Glomerular visceral epithelial cell (primary cell): ENCODE measurements around the gene FGF3.

Experiments
- DNase-seq: peaks from one replicate; pipeline ENCODE4 v3.0.0-alpha.2; 2016; ENCODE audit errors: extremely low spot score

Gene FGF3

GRCh38 chr11:69825037-69825834 lies 6.0 kb upstream of the FGF3 start:
- DNase-seq, result no peak

DNA sequence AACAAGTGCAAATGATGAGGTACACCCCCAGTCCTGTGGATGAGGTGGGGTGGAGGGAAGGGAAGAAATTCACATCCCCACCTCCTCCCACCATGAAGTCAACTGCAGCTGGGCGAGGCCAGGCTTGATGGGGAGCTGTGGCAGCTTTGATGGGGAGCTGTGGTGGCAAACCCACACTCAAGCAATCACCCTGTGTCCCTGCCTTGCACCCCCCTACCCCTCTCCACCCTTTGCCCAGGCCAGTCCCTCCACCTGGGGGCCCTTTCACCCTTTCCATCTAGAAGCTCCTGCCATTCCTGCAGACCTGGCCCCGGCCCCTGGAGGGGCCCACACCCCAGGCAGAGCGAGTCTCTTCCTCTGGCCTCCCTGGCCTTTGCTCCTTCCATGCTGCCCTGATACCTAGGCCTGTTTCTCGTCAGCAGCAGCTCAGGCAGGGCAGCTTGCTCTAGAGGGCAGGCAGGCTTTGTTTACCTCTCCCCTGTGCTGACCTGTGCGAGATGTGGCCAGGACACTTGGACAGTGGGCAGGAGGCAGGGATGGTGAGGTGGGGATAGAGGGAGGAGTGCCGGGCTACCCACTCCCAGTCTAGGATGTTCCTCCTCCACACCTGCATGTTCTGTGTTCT lies 4.5 kb upstream of the FGF3 start:
- no peak for DNase-seq

- no peak for DNase-seq
Observed at GRCh38 chr11:69822676-69823494, 3.7 kb upstream of the FGF3 start.

GRCh38 chr11:69821511-69822040 lies 2.4 kb upstream of the FGF3 start:
- DNase-seq, result no peak

GRCh38 chr11:69820441-69820840 lies 1.2 kb upstream of the FGF3 start:
- DNase-seq, result no peak

DNA sequence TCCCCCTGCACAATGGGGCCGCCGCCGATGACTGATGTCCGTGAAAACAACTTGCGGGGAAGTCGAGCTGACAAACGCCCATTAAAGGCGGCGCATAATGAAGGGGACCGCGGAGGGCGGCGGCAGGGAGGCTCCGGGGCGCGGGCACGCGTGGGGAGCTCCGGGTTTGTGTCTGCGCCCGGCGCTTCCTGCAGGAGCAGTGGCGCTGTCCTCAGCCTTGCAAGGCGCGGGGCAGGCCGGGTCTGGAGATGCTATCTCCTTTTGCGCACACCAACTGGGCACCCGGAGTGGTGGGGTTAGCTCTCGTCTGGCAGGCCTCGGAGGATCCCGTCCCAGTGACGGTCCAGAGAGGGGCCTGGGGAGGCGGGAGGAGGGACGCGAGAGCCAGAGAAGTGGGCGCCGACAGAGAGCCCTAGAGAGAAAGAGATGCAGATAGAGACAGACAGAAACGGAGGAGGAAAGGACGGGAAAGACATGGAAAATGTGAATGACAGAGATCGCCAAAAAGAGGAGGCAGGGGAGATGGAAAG lies 390 bp upstream of the FGF3 start:
- DNase-seq, result no peak

- no peak for DNase-seq
Observed at GRCh38 chr11:69818231-69818602, 999 bp downstream of the FGF3 start.

DNA sequence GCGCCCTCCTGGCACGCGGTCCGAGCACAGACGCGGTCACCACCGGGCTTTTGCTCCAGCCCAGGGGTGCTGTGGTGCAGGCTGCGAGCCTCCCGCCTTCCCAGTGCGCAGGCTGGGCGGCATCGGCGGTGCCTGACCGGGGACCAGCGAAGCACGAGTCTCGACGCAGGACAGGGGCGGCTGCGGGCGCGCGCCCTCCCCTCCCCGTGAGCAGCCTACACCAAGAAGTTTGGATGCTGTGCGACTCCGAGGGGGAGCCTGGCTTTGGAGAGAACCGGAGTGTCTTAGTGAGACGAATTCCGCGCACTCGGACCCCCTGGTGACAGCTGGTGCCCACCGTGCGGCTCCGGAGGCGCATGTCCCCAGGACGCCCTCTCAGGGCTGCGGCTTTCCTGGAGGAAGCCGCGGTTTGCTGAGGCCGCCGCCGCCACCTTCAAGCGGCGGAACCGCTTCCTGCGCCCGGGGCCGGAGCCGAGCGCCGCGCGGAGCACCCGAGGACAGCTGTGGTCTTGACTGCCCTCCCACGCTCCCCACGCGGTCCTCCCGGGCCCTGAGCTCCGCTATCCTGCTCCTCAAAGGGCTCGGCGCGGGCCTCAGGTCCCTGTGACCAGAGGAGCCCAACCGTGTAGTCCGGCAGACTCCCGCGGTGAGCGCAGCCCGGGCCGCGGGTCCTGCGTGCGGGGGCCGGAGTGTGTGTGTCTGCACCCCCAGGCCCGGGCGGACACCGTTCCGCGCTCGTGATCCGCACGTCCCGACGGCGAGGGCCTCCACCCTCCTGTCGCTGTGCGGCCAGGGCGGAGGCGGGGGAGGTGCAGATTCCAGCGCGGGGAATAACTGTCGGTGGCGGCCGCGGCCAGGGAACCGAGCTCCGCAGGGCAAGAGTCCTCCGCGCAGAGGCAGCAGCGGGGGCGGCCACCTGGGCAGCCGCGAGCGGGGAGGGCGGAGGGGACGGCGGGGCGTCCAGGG lies 1.7 kb downstream of the FGF3 start:
- no peak for DNase-seq

GRCh38 chr11:69816671-69817070 lies 2.5 kb downstream of the FGF3 start:
- no peak for DNase-seq

DNA sequence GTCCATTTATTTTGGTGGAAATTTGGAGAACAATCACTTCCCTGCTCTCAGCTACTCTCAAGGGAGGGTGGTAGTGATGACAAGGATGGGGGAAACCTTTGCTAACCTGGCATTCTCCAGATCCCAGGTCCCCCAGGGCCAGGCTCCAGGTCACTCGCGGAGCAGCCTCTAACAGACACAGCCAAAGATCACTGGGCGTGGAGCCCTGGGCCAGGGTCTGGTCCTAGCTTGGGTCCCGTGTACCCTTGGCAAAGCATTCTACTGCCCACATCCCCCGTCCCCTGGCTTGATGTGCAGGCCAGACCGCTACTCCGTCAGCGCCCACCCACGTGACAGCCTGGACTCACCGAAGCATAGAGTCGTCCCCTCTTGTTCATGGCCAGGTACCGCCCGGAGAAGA lies 3.2 kb downstream of the FGF3 start:
- no peak for DNase-seq

DNA sequence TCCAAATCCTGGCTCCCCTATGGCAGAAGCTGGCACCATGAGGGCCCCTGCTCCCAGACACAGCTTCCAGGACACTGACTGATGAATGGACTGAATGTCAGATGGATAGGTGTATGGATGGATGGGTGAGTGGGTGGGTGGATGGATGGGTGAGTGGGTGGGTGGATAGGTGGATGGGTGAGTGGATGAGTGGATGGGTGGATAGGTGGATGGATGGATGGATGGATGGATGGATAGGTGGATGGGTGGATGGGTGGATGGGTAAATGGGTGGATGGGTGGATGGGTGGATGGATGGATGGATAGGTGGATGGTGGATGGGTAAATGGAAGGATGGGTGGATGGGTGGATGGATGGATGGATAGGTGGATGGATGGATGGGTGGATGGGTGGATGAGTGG lies 4.3 kb downstream of the FGF3 start:
- no peak for DNase-seq

DNA sequence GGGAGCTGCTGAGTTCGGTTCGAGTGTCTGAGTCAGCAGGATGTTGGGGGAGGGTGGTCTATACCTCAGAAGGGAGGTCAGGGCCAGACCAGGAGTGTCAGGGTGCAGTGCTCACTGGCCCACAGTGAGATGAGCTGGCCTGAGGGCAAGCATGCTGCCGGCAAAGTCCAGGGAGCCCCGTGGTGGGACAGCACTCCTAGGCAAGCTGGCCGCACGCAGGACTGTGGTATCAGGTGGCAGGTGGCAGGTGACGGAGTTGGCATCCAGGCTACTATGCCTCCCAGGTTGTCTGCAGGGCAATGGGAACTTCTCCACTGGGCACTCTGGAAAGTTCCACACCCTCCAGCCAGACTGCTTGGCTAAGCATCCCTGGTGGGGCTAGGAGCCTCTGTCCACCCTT lies 4.8 kb downstream of the FGF3 start:
- DNase-seq, result no peak

- DNase-seq, result no peak
Observed at GRCh38 chr11:69813839-69814238, 5.4 kb downstream of the FGF3 start.

DNA sequence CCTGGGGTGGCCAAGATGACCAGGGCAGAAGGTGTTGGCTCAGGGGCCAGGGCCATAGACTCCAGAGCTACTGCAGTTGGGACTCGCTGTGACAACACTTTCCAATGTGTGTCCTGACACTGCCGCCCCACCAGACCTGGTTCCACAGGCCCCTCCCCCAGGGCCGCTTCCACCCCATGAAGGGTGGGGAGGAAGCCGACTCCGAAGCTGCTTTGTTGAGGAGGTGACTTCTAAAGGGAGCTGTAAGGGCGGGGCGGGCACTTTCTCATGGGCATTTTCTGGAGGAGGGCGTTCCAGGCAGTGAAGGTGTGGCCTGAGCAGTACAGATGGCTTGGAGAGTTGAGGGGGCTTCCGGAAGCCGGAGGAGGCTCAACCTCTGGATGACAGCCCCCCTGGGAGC lies 6.3 kb downstream of the FGF3 start:
- no peak for DNase-seq

- no peak for DNase-seq
Observed at GRCh38 chr11:69812256-69812655, 7.0 kb downstream of the FGF3 start.

DNA sequence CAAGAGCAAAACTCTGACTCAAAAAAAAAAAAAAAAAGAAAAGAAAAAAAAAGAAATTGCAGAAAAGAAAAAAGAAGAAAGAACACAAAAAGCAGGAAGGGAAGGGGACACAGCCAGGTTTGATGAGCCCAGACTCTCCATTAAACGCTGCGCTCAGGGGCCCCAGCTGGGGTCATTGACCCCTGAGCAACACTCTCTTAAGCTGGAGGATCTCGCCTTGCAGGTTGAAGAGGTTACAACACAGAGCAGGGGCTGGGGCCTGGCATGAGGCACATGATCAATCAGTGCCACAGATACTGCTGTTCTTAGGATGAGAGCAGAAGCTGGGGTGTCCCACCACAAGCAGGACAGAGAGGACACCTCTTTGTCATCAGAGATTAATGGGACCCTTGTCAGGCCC lies 7.8 kb downstream of the FGF3 start:
- DNase-seq, result no peak

GRCh38 chr11:69810289-69811118 lies 8.7 kb downstream of the FGF3 start:
- no peak for DNase-seq

DNA sequence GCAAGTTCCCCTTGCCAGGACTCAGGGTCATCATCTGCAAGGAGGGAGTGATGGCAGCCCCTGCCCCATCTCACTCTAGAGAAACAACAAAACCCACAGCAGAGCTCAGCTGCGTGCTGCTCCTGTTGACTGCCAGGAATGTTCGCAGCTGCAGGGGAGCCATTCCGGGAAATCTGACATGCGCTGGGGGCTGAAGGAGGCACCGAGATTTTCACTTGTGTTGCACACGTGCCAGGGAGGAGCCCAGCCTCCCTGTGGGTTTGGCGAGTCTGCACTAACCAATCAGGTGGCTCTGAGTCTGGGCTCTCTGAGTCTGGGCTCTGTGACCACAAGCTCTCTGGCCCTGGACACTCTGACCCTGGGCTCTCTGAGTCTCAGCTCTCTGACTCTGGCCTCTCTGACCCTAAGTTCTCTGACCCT lies 10.5 kb downstream of the FGF3 start:
- DNase-seq, result no peak

DNA sequence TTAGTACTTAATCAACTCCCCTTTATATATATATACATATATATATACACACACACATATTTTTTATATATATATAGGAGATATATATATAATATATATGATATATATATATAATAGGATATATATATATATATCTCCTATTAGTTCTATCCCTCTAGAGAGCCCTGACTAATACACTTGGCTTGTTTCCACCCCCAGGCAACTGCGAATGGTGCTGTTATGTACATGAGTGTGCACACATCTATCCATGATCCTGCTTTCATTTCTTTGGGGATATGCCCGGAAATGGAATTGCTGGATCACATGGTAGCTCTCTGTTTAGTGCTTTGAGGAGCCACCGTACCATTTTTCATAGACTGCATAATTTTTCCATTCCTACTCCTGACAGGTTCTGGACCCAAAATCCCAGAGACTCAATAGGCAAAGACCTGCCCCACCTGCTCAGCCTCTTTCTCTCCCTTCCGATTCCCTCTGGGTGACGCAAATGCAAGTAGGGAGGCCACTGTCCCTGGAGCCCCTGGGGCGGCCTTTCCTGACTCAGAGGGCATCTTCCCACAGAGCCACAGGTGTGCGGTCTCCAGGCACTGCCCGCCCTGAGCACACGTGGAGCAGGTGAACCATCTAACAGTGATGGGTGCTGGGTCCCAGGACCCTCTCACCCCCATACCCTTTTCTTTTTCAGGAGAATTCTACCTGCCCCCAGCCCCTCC lies 12.0 kb downstream of the FGF3 start:
- no peak for DNase-seq
